ENCODE results near the gene PHETA1. TPM values are rescaled to one million over a fixed set of nuclear protein-coding genes. Genes with fewer than 3 reads are reported as not detected.

PHETA1 gene
- total RNA-seq, 1 experiment from 2014 or later, result 10.6 TPM

DNA sequence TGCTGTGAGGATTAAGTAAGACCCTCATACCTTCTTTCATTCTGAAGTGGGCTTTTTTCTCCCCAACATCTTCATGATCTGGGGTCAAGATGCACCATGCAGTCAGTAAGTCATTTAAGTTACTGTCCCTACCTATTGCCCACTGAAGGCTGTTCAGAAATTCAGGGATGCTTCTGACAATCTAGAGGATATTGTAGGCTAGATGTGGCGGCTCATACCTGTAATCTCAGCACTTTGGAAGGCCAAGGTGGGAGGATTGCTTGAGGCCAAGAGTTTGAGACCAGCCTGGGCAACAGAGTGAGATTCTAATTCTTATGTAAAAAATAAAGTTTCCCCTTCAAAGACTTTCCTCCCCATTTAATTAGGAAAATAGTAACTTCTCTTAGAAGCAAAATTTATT lies 28.7 kb downstream of the PHETA1 start:
- H3K36me3 ChIP-seq (ENCODE audit: control insufficient read depth in 1 of 2, insufficient read depth in 2 of 2, low read length in 2 of 2), result no peaks in the 10 kb centered on the region
- DNase-seq (ENCODE audit: low read depth, low spot score), result no peak
- H3K9ac ChIP-seq (ENCODE audit: low read length), result no peak overlapping the region
- no peak overlapping the region for H3K27ac ChIP-seq (ENCODE audit: low read depth, low read length)
- H2AFZ ChIP-seq (ENCODE audit: low read depth, low read length, poor library complexity, severe bottlenecking), result no peak overlapping the region
- BruUV-seq (replicated peaks), result no TSS peak
- intact Hi-C loops (cut with micrococcal nuclease), result no loop called here
- H3K9me2 ChIP-seq (ENCODE audit: insufficient read depth), result no peaks in the 10 kb centered on the region
- H3K4me1 ChIP-seq (ENCODE audit: control insufficient read depth in 1 of 2, insufficient read depth in 2 of 2, low read length in 2 of 2), result no peaks in the 10 kb centered on the region
- H3K4me2 ChIP-seq (ENCODE audit: low read length), result no peak overlapping the region
- H3K4me3 ChIP-seq (replicated peaks in 1 of 2; ENCODE audit: low read depth in 1 of 2, low read length in 2 of 2), result no peak overlapping the region
- RAD21 ChIA-PET (ENCODE audit: low non-redundant PET in 1 of 2, low total read pairs in 2 of 2, uncharacterized antibody in 2 of 2, unreplicated experiment in 2 of 2), result no interaction called here
- no peaks in the 10 kb centered on the region for H4K20me1 ChIP-seq (ENCODE audit: insufficient read depth)
- H3K9me3 ChIP-seq (ENCODE audit: control insufficient read depth in 1 of 2, insufficient read depth in 1 of 2, low read depth in 1 of 2, low read length in 2 of 2), result peaks cover 0 to 5% of the 10 kb centered on the region in 2 experiments; a peak in 1 of 4 replicates
- CTCF ChIA-PET, result interaction anchor here (0.6 to 1.4 kb wide), 2 partner anchors 9 to 12 kb away, joined by 3 read pairs; no protein-coding TSS in a partner anchor
- ATAC-seq, result no peak
- H3K79me2 ChIP-seq (ENCODE audit: insufficient read depth, low read length), result no peaks in the 10 kb centered on the region
- no peak for TF ChIP-seq ZFX (IDR thresholded peaks at IDR 0.05)
- TF ChIP-seq ELF1 (IDR thresholded peaks at IDR 0.05; ENCODE audit: borderline replicate concordance, low read depth), result no peak
- no peak for TF ChIP-seq EZH2 (IDR thresholded peaks at IDR 0.05)
- no peak for TF ChIP-seq EGR1 (IDR thresholded peaks at IDR 0.05; ENCODE audit: low read depth)
- TF ChIP-seq, protein P1, sequence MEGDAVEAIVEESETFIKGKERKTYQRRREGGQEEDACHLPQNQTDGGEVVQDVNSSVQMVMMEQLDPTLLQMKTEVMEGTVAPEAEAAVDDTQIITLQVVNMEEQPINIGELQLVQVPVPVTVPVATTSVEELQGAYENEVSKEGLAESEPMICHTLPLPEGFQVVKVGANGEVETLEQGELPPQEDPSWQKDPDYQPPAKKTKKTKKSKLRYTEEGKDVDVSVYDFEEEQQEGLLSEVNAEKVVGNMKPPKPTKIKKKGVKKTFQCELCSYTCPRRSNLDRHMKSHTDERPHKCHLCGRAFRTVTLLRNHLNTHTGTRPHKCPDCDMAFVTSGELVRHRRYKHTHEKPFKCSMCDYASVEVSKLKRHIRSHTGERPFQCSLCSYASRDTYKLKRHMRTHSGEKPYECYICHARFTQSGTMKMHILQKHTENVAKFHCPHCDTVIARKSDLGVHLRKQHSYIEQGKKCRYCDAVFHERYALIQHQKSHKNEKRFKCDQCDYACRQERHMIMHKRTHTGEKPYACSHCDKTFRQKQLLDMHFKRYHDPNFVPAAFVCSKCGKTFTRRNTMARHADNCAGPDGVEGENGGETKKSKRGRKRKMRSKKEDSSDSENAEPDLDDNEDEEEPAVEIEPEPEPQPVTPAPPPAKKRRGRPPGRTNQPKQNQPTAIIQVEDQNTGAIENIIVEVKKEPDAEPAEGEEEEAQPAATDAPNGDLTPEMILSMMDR (IDR thresholded peaks at IDR 0.05 in 2 of 3, conservative IDR thresholded peaks at IDR 0.05 in 1 of 3; ENCODE audit: borderline replicate concordance in 1 of 3, insufficient read depth in 1 of 3, low read depth in 2 of 3, low read length in 2 of 3), result no peak
- TF ChIP-seq, protein P2, sequence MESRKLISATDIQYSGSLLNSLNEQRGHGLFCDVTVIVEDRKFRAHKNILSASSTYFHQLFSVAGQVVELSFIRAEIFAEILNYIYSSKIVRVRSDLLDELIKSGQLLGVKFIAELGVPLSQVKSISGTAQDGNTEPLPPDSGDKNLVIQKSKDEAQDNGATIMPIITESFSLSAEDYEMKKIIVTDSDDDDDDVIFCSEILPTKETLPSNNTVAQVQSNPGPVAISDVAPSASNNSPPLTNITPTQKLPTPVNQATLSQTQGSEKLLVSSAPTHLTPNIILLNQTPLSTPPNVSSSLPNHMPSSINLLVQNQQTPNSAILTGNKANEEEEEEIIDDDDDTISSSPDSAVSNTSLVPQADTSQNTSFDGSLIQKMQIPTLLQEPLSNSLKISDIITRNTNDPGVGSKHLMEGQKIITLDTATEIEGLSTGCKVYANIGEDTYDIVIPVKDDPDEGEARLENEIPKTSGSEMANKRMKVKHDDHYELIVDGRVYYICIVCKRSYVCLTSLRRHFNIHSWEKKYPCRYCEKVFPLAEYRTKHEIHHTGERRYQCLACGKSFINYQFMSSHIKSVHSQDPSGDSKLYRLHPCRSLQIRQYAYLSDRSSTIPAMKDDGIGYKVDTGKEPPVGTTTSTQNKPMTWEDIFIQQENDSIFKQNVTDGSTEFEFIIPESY (IDR thresholded peaks at IDR 0.05; ENCODE audit: extremely low read depth, insufficient replicate concordance, low read length), result no peak
- no peak for TF ChIP-seq SIN3A (IDR thresholded peaks at IDR 0.05; ENCODE audit: low read depth)
- POLR2A ChIA-PET, result no interaction called here
- no peaks in the 10 kb centered on the region for H3K27me3 ChIP-seq (ENCODE audit: insufficient read depth, low read length)

All from HCT116 (cell line).